Osteocyte (in vitro differentiated cells): Measurements from ENCODE around the gene WFIKKN2. TPM values are rescaled to one million over a fixed set of nuclear protein-coding genes. Genes with fewer than 3 reads are reported as not detected.

Source experiments
- DNase-seq: peaks from one replicate; pipeline ENCODE4 v3.0.0; 2021; ENCODE audit warnings: mixed read lengths; ENCODE audit not compliant: unreplicated experiment; ENCODE audit errors: extremely low spot score
- H3K27ac Mint-ChIP-seq: one replicate; pipeline ENCODE4 v1.8.0; 2021; ENCODE audit warnings: mild to moderate bottlenecking, mixed read lengths; ENCODE audit not compliant: unreplicated experiment
- H3K27me3 Mint-ChIP-seq: one replicate; pipeline ENCODE4 v1.8.0; 2021; ENCODE audit warnings: mixed read lengths; ENCODE audit not compliant: unreplicated experiment
- H3K36me3 Mint-ChIP-seq: one replicate; pipeline ENCODE4 v1.8.0; 2021; ENCODE audit warnings: mixed read lengths; ENCODE audit not compliant: unreplicated experiment
- H3K4me1 Mint-ChIP-seq: one replicate; pipeline ENCODE4 v1.8.0; 2021; ENCODE audit warnings: mixed read lengths; ENCODE audit not compliant: unreplicated experiment
- H3K4me3 Mint-ChIP-seq: one replicate; pipeline ENCODE4 v1.8.0; 2021; ENCODE audit warnings: mild to moderate bottlenecking, moderate library complexity, mixed read lengths; ENCODE audit not compliant: unreplicated experiment
- H3K9me3 Mint-ChIP-seq: one replicate; pipeline ENCODE4 v1.8.0; 2021; ENCODE audit warnings: mixed read lengths; ENCODE audit not compliant: unreplicated experiment
- CTCF ChIP-seq: fragments of 200-600 bp; sonication (generic); IDR thresholded peaks from 2 replicates; pipeline ENCODE4 v1.5.0; 2021; ENCODE audit warnings: antibody characterized with exemption, mild to moderate bottlenecking, moderate library complexity
- total RNA-seq: library from RNA; stranded (reverse); gene quantifications from 2 replicates; pipeline ENCODE4 v1.2.1, GENCODE V29; 2021

Gene WFIKKN2
- total RNA-seq, 1 donor from 2014 or later, result not detected

DNA sequence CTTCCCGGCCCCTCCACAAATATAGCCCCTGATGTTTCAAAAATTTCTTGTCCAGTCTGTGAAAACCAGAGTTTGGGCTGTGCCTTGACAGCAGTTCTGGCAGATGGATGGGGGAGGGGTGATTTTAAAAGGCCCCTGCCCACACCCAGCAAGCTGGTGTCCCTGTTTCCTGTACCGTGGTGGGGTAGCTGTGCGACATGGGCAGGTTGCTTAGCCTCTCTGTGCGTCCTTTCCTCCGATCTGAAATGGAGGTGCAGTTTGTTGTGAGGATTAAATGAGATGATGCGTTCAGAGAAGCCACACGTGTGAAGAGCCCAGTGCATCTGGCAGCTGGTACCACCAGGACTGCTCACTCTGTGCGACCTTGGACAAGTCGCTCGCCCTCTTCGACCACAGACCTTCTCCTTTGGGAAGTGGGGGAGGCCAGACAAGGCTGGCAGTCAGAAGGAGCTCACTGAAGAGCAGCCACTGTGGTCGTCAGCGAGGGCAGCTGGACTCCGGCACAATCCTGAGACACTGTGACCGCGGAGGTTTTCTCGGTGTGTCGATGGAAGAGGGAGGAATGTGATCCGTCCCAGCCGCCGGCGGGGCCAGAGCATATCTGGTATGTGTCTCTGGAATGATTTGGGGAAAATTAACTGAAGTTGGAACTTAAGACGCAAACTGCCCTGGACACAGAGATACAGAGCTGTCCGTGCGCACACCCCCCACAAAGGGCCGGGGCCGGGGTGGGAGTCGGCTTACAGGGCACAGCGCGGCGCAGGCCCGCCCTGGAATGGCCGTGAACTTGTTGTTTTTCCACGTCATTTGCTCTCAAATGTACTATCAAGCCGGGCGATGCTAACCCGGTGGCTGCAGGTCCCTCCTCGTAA lies 721 bp upstream of the WFIKKN2 start:
- Mint-ChIP-seq H3K36me3 (no peaks in the 10 kb centered on the region), H3K27ac (peak overlapping the region; percentile 51), H3K4me3 (peak overlapping the region; percentile 63), H3K9me3 (no peaks in the 10 kb centered on the region), H3K4me1 (peaks cover 33% of the 10 kb centered on the region), H3K27me3 (no peaks in the 10 kb centered on the region)
- no peak for TF ChIP-seq CTCF
- DNase-seq, result no peak

GRCh38 chr17:50836826-50837225 lies 1.4 kb downstream of the WFIKKN2 start:
- H3K36me3 Mint-ChIP-seq, result no peaks in the 10 kb centered on the region
- H3K9me3 Mint-ChIP-seq, result no peaks in the 10 kb centered on the region
- TF ChIP-seq CTCF, result no peak
- no peak overlapping the region for H3K27ac Mint-ChIP-seq
- no peak for DNase-seq
- H3K4me1 Mint-ChIP-seq, result peaks cover 17% of the 10 kb centered on the region
- no peaks in the 10 kb centered on the region for H3K27me3 Mint-ChIP-seq
- H3K4me3 Mint-ChIP-seq, result no peak overlapping the region

- no peak overlapping the region for H3K4me3 Mint-ChIP-seq
Observed at GRCh38 chr17:50837286-50837979, 2.0 kb downstream of the WFIKKN2 start.

DNA sequence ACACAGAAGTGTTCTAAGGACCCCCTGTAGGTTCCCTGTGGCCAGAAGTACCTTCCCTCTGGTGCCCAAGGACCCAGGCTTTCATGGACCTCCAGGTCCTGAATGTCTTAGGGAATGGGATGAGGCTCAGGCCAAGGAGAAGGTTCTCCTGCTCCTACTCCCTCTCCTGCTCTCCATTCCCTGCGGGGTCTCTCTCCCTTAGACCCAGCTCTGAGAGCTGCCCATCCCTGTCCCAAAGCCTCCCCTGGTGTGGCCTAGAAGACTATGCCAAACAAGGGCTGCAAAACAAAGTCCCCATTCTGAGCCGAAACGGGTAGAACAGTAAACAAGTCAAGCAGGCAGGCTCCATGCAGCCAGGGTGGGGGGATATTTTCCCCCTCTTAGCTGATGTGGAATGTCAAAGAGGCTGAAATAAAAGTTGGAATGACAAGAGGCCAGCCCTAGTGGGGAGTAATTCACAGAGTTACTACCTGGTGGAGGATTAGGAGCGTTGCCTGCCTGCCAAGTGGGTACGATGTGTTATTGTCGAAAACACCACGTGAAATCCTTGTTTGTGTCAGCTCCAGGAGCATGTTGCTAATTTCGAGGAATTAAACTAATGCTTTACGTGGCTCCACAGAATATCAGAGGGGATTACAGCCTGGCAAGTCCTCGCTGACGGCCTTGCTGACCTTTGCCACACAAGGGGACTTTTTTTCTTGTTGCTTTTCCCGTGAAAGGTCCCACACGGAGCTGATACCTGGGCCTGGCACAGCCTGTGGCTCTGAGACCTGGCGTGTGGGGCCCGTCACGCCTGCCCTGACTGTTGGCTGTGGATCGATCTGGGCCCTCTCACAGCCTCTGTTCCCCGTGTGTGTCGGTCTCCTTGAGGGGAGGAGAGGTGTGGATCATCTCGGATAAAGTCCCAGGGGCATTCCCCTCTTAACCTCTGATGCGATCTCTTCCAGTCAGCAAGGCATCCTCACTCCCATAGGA lies 2.9 kb downstream of the WFIKKN2 start:
- Mint-ChIP-seq H3K9me3 (no peaks in the 10 kb centered on the region), H3K27me3 (no peaks in the 10 kb centered on the region), H3K4me3 (no peak overlapping the region), H3K27ac (no peak overlapping the region), H3K36me3 (no peaks in the 10 kb centered on the region), H3K4me1 (peaks cover 17% of the 10 kb centered on the region)
- TF ChIP-seq CTCF, result no peak
- DNase-seq, result no peak

More at GRCh38 chr17:50837286-50837979, 2.0 kb downstream of the WFIKKN2 start:
- H3K27ac Mint-ChIP-seq, result no peak overlapping the region
- H3K4me1 Mint-ChIP-seq, result peaks cover 17% of the 10 kb centered on the region
- H3K36me3 Mint-ChIP-seq, result no peaks in the 10 kb centered on the region
- no peaks in the 10 kb centered on the region for H3K9me3 Mint-ChIP-seq
- TF ChIP-seq CTCF, result no peak
- no peak for DNase-seq
- no peaks in the 10 kb centered on the region for H3K27me3 Mint-ChIP-seq
